Choroid plexus epithelial cell (primary cell): ENCODE results near the gene STOML2.

Experiments
- DNase-seq: peaks from one replicate; pipeline ENCODE4 v3.0.0-alpha.2; 2010; ENCODE audit warnings: low read depth
- H3K4me3 ChIP-seq: 2 replicates; pipeline ENCODE4 v1.5.1; 2011; ENCODE audit warnings: low read depth, mild to moderate bottlenecking, control low read depth, low read length, moderate library complexity
- TF ChIP-seq, protein P1 (sequence below): conservative IDR thresholded peaks from 2 replicates; pipeline ENCODE4 v1.5.1; 2011; ENCODE audit warnings: low read depth, mild to moderate bottlenecking, control low read depth, inconsistent platforms, low read length, moderate library complexity

Gene STOML2

DNA sequence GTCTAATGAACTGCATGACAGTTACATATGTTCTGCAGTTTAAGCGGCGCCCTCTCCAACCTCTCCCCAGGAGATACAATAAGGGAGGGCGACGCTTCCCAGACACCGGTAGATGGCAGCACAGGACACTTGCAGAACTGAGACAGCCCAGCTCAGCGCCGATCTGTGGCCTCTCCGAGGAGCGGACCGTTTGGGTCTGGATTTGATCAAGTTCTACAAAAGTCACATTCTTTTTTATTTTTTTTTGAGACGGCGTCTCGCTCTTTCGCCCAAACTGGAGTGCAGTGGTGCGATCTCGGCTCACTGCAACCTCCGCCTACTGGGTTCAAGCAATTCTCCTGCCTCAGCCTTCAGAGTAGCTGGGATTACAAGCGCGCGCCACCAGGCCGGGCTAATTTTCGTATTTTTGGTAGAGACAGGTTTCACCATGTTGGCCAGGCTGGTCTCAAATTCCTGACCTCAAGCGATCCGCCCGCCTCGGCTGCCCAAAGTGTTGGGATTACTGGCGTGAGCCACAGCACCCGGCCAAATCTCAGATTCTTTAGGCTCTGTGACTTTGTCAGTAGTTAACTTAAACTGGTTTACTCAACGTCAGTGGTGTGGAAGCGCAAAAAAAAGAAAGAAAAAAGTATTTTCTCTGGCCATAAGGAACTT is 14.1 kb upstream of the STOML2 start:
- peak; percentile 97 for DNase-seq
- peak overlapping the region; percentile 90 for H3K4me3 ChIP-seq
- TF ChIP-seq, protein P1, sequence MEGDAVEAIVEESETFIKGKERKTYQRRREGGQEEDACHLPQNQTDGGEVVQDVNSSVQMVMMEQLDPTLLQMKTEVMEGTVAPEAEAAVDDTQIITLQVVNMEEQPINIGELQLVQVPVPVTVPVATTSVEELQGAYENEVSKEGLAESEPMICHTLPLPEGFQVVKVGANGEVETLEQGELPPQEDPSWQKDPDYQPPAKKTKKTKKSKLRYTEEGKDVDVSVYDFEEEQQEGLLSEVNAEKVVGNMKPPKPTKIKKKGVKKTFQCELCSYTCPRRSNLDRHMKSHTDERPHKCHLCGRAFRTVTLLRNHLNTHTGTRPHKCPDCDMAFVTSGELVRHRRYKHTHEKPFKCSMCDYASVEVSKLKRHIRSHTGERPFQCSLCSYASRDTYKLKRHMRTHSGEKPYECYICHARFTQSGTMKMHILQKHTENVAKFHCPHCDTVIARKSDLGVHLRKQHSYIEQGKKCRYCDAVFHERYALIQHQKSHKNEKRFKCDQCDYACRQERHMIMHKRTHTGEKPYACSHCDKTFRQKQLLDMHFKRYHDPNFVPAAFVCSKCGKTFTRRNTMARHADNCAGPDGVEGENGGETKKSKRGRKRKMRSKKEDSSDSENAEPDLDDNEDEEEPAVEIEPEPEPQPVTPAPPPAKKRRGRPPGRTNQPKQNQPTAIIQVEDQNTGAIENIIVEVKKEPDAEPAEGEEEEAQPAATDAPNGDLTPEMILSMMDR = peak; percentile 98

DNA sequence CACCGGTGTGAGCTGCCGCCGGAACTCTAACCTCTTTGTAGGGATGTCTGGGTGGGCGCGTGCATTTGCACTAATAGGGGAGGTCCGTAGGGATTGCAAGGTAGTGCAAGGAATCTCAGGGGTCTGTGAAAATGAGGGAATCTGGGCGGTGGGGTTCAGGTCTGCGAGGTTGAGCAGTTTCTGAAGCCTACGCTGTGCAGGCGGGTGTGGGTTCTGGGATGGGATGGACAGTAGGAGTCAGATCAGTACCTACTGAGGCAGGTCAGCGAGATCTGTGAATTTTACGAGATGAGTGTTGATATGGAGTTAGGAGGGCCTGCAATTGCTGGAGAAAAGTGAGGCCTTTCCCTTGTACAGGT is 13.6 kb upstream of the STOML2 start:
- peak overlapping the region; percentile 90 for H3K4me3 ChIP-seq
- DNase-seq = no peak
- TF ChIP-seq, protein P1 = no peak

- TF ChIP-seq, protein P1 = no peak
- DNase-seq = peak; percentile 98
- peak within 1 kb of the TSS; percentile 90 for H3K4me3 ChIP-seq
Observed at GRCh38 chr9:35115680-35116538, 13.0 kb upstream of the STOML2 start, which contains the start of gene ATOSB. ATOSB (minus strand) TSS chr9:35115862; CDS start chr9:35108274, 7,588 bp downstream.

DNA sequence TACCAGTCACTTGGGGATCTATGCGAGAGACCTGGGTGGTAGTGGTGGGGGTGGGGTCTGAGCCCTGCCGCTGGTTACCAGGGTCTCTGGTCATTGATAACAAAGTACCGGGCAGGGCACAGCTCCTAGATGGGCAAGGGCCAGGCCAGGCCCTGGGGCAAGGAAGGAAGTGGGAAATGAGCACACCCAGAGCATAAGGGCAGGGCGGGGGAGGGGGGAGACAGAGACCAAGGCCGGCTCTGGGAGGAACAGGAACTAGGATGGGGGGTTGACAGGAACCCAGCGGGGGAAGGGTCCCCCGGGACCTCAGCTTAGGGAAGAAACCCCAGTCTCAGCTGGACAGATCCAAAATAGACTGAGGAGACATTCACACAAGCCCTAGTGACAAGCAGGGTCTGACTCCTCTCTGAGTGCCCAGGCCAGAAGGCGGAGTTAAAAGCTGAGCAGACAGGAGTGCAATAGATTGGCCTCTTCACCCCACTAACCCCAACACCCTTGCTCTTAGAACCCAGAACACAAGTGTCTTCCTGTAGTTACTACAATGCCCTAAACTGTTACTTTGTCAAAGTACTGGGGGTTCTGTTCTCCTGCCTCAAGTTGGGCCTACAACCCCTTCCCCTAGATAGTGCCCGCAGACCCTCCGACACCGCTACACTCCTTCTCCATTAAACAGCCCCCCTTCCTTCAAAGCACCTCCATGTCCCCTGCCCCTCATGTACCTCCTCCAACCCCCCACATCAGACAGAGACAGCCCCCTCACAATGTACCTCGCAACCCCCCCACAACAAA is 12.1 kb upstream of the STOML2 start:
- TF ChIP-seq, protein P1 = no peak
- peak overlapping the region; percentile 90 for H3K4me3 ChIP-seq
- DNase-seq = peak; percentile 40

DNA sequence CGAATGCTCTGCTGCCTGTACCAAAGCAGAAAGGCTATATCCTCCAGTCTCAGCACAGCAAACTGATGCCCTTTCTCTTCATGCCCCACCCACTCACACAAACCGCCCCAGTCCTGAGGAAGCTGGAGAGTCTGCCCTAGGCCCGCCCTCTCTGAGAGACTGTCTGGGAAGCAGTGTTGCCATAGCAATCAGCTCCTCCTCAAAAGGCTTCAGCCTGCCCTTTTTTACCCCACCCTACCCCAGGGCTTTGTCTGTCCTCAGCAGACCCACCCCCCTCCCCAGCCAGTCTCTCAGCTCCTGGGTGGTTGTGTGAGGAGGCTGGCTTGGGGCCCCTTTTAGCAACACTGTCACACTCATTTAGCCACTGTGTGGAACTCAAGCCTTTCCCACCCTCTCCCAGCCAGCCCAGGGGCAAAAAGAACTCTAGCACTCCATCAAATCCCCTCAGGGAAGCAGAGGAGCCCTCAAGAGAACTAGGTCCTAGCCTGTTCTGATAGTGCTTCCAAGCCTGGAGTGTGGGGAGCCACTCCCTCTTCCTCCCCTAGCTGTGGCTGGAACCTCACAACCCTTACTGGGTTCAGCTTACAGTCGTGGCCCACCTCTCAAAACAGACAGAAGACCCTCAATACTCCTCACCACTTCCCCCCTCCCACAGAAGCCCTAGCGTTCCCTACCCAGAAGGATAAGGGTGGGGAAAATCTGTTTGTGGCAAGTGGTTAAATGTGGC is 11.3 kb upstream of the STOML2 start:
- TF ChIP-seq, protein P1 = no peak
- DNase-seq = peak; percentile 98
- H3K4me3 ChIP-seq = peak overlapping the region; percentile 90

- peak; percentile 62 for DNase-seq
- H3K4me3 ChIP-seq = peak overlapping the region; percentile 48
Observed at GRCh38 chr9:35112257-35113020, 9.5 kb upstream of the STOML2 start.

More at GRCh38 chr9:35112257-35113020, 9.5 kb upstream of the STOML2 start:
- TF ChIP-seq, protein P1 = no peak
